Fibroblast of lung (primary cell): ENCODE measurements around the gene VWA8.

Source experiments
- CTCF ChIP-seq, 2 donors: IDR thresholded peaks in 1 of 2; conservative IDR thresholded peaks in 1 of 2; 1 replicate in 1 of 2; 2 replicates in 1 of 2; pipeline ENCODE4 v1.5.1; 2011 to 2012; ENCODE audit warnings: low read length in 2 of 2, control low read depth in 1 of 2, inconsistent platforms in 1 of 2, low read depth in 1 of 2, mild to moderate bottlenecking in 1 of 2
- EZH2 ChIP-seq: IDR thresholded peaks from 2 replicates; pipeline ENCODE4 v1.5.1; 2012; ENCODE audit warnings: low read length, control low read depth, mild to moderate bottlenecking; ENCODE audit errors: missing control alignments

GRCh38 chr13:41756198-41756880 lies 204.6 kb downstream of the VWA8 start:
- no peak for TF ChIP-seq CTCF (conservative IDR thresholded peaks at IDR 0.05 in 1 of 2, IDR thresholded peaks at IDR 0.05 in 1 of 2; ENCODE audit: low read depth in 1 of 2, low read length in 2 of 2)
- TF ChIP-seq EZH2, result no peak
